Neural progenitor cell (in vitro differentiated cells): ENCODE results near the gene MRGPRX3.

Experiments used
- CTCF ChIP-seq: fragments of 200-600 bp; sonication (generic); IDR thresholded peaks from 2 replicates; pipeline ENCODE4 v1.5.1; 2017; ENCODE audit warnings: antibody characterized with exemption, mild to moderate bottlenecking
- EZH2 ChIP-seq: fragments of 200-600 bp; sonication (generic); IDR thresholded peaks from 2 replicates; pipeline ENCODE4 v1.6.1; 2017; ENCODE audit warnings: antibody characterized with exemption, mild to moderate bottlenecking, moderate library complexity

- no peak for TF ChIP-seq EZH2
- TF ChIP-seq CTCF: no peak
Measured at GRCh38 chr11:18144243-18144642, 11.9 kb downstream of the MRGPRX3 start.
